Esophagus squamous epithelium (tissue), 5 donors: ENCODE results near the gene KRTAP19-5. TPM values are rescaled to one million over a fixed set of nuclear protein-coding genes. Genes with fewer than 3 reads are reported as not detected.
A peak's percentile ranks its signal among the peaks of the same experiment; 100 is the strongest.
"Not testable (repeated sequence)": the region's sequence is repeated elsewhere in the genome, so short reads cannot be mapped to it uniquely, and the experiment has no call there.

Source experiments
- DNase-seq: peaks from one replicate; lab custom pipeline; 2025; lab: John Stamatoyannopoulos, UW
- H3K27ac ChIP-seq, 4 donors: fragments of 200-600 bp; sonication (generic); one replicate each; pipeline ENCODE4 v1.5.1; 2016 to 2019; ENCODE audit warnings: mild to moderate bottlenecking in 1 of 4
- H3K27me3 ChIP-seq, 4 donors: fragments of 200-600 bp; sonication (generic); 1 replicate in 3 of 4; 2 replicates in 1 of 4; pipeline versions ENCODE4 v1.5.1 to v1.6.0; 2017 to 2021; ENCODE audit warnings: antibody characterized with exemption in 1 of 4
- H3K36me3 ChIP-seq, 3 donors: fragments of 200-600 bp; sonication (generic); one replicate each; pipeline ENCODE4 v1.5.1; 2016 to 2019
- H3K4me1 ChIP-seq, 3 donors: fragments of 200-600 bp; sonication (generic); one replicate each; pipeline ENCODE4 v1.5.1; 2017 to 2019
- H3K4me3 ChIP-seq, 4 donors: fragments of 200-600 bp; sonication (generic); 1 replicate in 3 of 4; 2 replicates in 1 of 4; pipeline ENCODE4 v1.5.1; 2016 to 2019; ENCODE audit warnings: mild to moderate bottlenecking in 2 of 4, moderate library complexity in 1 of 4
- H3K9me3 ChIP-seq, 3 donors: fragments of 200-600 bp; sonication (generic); one replicate each; pipeline ENCODE4 v1.5.1; 2016 to 2019
- POLR2A ChIP-seq, 4 donors: fragments of 450-650 bp; IDR thresholded peaks; one replicate each; pipeline ENCODE4 v1.6.1; 2017; ENCODE audit warnings: antibody characterized with exemption in 4 of 4, mild to moderate bottlenecking in 4 of 4, moderate library complexity in 3 of 4
- WGBS, 2 donors: methylation state at CpG; one replicate each; pipeline ENCODE4 v1.1.5; 2018; 5-methylcytosine and 5-hydroxymethylcytosine counted together
- intact Hi-C: fragments of 100-400 bp; cut with DNase I; formaldehyde crosslinking; loops from one replicate; pipeline ENCODE4 v1.15.0; 2022
- total RNA-seq, 4 donors: library from RNA; depleted of rRNA; stranded (reverse); fragments of >200 nt; gene quantifications; one replicate each; pipeline ENCODE4 v1.1.0, GENCODE V29; 2016
- TF ChIP-seq, protein P1 (sequence below), 6 experiments: fragments of 450-650 bp in 4 of 6; fragments of 200-600 bp in 2 of 6; sonication (generic) in 2 of 6; IDR thresholded peaks; one replicate each; pipeline ENCODE4 v1.5.1; 2016 to 2019; ENCODE audit warnings: antibody characterized with exemption in 6 of 6, mild to moderate bottlenecking in 4 of 6, moderate library complexity in 4 of 6
- donor health status: DM: yes; HTN: yes; CAD: no.

The KRTAP19-5 gene
- total RNA-seq, result not detected

DNA sequence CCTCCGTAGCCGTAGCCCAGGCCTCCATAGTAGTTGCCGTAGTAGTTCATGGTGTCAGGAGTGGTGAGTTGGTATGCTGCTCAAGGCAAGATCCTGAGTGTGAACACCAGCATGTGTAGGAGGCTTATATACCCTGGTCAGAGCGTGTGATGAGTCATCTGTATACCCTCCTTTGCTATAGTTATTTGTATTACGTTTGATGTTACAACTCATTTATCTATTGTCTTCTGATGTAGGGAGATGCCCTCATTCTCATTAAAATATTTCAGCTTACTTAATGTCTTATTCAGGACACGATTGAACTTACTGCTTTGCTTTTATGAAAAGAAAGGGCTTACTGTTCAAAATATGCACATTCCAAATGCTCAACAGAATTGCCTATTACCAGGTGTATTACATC, at the start of gene KRTAP19-5:
Gene KRTAP19-5 (minus strand): TSS at position 101 of the 400 bp plus-strand sequence. CDS start 51 bp downstream, at position 50.
- WGBS, 2 donors, result 61 to 62% methylated on average over 4 to 5 of the region's 6 CpGs
- H3K36me3 ChIP-seq, result no peaks in the 10 kb centered on the region
- no peak for TF ChIP-seq POLR2A (IDR thresholded peaks at IDR 0.05)
- TF ChIP-seq, protein P1, sequence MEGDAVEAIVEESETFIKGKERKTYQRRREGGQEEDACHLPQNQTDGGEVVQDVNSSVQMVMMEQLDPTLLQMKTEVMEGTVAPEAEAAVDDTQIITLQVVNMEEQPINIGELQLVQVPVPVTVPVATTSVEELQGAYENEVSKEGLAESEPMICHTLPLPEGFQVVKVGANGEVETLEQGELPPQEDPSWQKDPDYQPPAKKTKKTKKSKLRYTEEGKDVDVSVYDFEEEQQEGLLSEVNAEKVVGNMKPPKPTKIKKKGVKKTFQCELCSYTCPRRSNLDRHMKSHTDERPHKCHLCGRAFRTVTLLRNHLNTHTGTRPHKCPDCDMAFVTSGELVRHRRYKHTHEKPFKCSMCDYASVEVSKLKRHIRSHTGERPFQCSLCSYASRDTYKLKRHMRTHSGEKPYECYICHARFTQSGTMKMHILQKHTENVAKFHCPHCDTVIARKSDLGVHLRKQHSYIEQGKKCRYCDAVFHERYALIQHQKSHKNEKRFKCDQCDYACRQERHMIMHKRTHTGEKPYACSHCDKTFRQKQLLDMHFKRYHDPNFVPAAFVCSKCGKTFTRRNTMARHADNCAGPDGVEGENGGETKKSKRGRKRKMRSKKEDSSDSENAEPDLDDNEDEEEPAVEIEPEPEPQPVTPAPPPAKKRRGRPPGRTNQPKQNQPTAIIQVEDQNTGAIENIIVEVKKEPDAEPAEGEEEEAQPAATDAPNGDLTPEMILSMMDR (IDR thresholded peaks at IDR 0.05), result no peak
- no peaks in the 10 kb centered on the region for H3K4me1 ChIP-seq
- no peaks in the 10 kb centered on the region for H3K27me3 ChIP-seq
- intact Hi-C loops, result no loop called here
- DNase-seq, result no peak
- no peaks in the 10 kb centered on the region for H3K9me3 ChIP-seq
- H3K4me3 ChIP-seq, result no peak within 1 kb of the TSS
- no peak within 1 kb of the TSS for H3K27ac ChIP-seq

DNA sequence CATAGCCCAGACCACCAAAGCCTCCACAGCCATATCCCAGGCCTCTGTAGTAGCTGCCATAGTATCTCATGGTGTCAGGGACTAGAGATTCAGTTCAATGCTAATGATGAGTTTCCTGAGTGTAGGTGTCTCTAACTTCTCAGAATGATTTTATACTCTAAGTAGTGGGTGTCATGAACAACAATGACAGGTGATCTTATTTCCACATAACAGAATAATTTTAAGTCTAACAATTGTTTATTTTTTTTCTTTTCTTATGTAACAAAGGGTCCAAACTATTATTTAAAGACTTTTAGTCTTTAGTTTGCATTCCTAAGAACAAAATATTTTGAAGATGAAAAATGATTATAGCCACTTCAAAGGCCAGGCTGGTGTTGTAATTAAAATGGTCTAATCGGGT, 39.8 kb upstream of the KRTAP19-5 start, which contains the start of gene KRTAP19-6:
Gene KRTAP19-6 (minus strand): TSS at position 101 of the 400 bp plus-strand sequence. CDS start 31 bp downstream, at position 70.
- TF ChIP-seq POLR2A (IDR thresholded peaks at IDR 0.05), result no peak
- TF ChIP-seq, protein P1 (IDR thresholded peaks at IDR 0.05), result no peak
- no peaks in the 10 kb centered on the region for H3K27me3 ChIP-seq
- no peaks in the 10 kb centered on the region for H3K9me3 ChIP-seq
- H3K27ac ChIP-seq, result no peak within 1 kb of the TSS
- no peaks in the 10 kb centered on the region for H3K4me1 ChIP-seq
- no peaks in the 10 kb centered on the region for H3K36me3 ChIP-seq
- no peak within 1 kb of the TSS for H3K4me3 ChIP-seq
- WGBS, 2 donors, result 58 to 72% methylated on average over 1 of the region's 1 CpG
- no peak for DNase-seq
- intact Hi-C loops, result no loop called here

DNA sequence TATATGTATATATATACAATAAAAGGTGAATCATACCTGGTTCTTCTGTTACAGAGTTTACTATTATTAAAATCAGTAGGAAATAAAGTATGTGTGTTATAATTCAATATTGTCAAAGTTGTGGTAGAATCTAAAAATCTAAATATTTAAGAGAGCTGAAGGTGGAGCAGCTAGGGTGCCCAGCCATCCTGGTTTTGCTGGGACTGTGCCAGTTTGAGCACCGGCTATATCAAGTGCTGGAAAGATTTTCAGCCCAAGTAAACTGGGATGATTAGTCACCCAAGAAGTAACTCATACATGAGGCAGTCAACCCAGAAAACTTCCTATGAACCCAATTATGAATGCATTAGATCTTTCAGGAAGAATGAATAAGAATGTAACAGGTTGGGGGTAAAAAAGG, 16.9 kb upstream of the KRTAP19-5 start:
- intact Hi-C loops, result no loop called here
- no peak for DNase-seq
- no peak for TF ChIP-seq POLR2A (IDR thresholded peaks at IDR 0.05)
- TF ChIP-seq, protein P1 (IDR thresholded peaks at IDR 0.05), result no peak
- Histone ChIP-seq H3K4me1 (no peaks in the 10 kb centered on the region), H3K9me3 (no peaks in the 10 kb centered on the region), H3K27me3 (no peaks in the 10 kb centered on the region), H3K36me3 (no peaks in the 10 kb centered on the region), H3K4me3 (no peak overlapping the region), H3K27ac (no peak overlapping the region)
- WGBS, 2 donors, result 73 to 87% methylated on average over 1 of the region's 1 CpG

DNA sequence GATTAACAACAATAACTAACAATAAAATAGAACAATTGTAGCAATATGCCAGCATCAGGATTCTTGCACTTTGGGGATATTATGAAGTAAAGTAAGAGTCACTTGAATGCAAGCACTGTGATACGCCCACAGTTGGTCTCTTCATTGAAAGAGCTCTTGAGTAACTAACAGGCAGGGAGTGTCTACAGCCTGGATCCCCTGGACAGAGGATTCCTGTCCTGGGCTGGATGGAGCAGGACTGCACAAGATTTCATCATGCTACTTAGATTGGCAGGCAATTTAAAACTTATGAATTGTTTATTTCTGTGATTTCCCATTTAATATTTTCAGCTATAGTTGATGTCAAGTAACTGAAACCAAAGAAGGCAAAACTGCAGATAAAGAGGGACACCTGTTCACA, 13.7 kb upstream of the KRTAP19-5 start:
- WGBS, 2 donors, result 68 to 71% methylated on average over 1 of the region's 1 CpG
- Histone ChIP-seq H3K4me3 (no peak overlapping the region), H3K36me3 (no peaks in the 10 kb centered on the region), H3K27ac (no peak overlapping the region), H3K27me3 (no peaks in the 10 kb centered on the region), H3K9me3 (no peaks in the 10 kb centered on the region), H3K4me1 (no peaks in the 10 kb centered on the region)
- no peak for DNase-seq
- TF ChIP-seq, protein P1 (IDR thresholded peaks at IDR 0.05), result no peak
- no peak for TF ChIP-seq POLR2A (IDR thresholded peaks at IDR 0.05)
- intact Hi-C loops, result no loop called here

DNA sequence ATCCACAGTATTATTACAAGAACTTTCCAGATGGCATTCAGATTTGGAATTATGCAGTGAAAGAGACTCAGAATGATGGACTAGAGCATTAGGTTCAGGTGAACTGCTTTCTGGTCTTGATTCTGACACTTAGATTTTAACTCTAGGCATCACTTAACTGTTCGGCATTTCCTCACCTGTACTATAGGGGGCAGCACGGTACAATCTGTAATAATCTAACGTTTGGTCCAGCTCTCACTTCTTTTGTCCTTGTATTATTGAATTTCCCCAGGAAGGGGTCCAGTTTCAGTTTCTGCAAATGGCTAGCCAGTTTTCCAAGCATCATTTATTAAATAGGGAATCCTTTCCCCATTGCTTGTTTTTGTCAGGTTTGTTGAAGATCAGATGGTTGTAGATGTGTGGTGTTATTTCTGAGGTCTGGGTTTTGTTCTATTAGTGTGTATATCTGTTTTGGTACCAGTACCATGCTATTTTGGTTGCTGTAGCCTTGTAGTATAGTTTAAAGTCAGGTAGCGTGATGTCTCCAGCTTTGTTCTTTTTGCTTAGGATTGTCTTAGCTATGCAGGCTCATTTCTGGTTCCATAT, 3.8 kb upstream of the KRTAP19-5 start:
- H3K27ac ChIP-seq, H3K4me1 ChIP-seq, H3K4me3 ChIP-seq, intact Hi-C loops, H3K27me3 ChIP-seq, H3K36me3 ChIP-seq, DNase-seq, H3K9me3 ChIP-seq: not testable (repeated sequence)
- TF ChIP-seq, protein P1 (IDR thresholded peaks at IDR 0.05), result peak in 2 of 6 experiments; percentile 12 to 24
- 27 to 30% methylated on average over 4 of the region's 4 CpGs for WGBS, 2 donors
